ENCODE measurements around the gene LRRC57.
"Not testable (repeated sequence)": the region's sequence is repeated elsewhere in the genome, so short reads cannot be mapped to it uniquely, and the experiment has no call there.

DNA sequence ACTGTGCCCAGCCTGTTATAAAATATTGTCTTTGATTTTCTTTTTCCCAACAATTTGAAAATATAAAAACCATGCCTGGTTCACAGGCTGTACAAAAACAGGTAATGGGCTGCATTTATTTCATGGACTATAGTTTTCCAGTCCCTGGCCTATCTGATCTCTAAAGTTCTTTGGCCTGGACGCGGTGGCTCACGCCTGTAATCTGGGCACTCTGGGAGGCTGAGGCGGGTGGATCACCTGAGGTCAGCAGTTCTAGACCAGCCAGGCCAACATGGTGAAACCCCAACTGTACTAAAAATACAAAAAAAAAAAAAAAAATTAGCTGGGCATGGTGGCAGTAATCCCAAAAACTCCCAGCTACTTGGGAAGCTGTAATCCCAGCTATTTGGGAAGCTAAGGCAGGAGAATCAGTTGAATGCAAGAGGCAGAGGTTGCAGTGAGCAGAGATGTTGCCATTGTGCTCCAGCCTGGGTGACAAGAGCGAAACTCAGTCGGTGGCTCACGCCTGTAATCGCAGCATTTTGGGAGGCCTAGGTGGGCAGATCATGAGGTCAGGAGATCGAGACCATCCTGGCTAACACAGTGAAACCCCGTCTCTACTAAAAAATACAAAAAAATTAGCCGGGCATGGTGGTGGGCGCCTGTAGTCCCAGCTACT lies 8.1 kb upstream of the LRRC57 start:
- TF ChIP-seq TRIM24 (CRISPR knock-in tag; IDR thresholded peaks at IDR 0.05); PRDM4 (CRISPR knock-in tag; IDR thresholded peaks at IDR 0.05; ENCODE audit: borderline replicate concordance): not testable (repeated sequence)
- TF ChIP-seq, protein P1, sequence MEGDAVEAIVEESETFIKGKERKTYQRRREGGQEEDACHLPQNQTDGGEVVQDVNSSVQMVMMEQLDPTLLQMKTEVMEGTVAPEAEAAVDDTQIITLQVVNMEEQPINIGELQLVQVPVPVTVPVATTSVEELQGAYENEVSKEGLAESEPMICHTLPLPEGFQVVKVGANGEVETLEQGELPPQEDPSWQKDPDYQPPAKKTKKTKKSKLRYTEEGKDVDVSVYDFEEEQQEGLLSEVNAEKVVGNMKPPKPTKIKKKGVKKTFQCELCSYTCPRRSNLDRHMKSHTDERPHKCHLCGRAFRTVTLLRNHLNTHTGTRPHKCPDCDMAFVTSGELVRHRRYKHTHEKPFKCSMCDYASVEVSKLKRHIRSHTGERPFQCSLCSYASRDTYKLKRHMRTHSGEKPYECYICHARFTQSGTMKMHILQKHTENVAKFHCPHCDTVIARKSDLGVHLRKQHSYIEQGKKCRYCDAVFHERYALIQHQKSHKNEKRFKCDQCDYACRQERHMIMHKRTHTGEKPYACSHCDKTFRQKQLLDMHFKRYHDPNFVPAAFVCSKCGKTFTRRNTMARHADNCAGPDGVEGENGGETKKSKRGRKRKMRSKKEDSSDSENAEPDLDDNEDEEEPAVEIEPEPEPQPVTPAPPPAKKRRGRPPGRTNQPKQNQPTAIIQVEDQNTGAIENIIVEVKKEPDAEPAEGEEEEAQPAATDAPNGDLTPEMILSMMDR (CRISPR knock-in tag; IDR thresholded peaks at IDR 0.05), result not testable (repeated sequence)

Data from HepG2 (cell line).